CD14-positive monocyte (primary cell): ENCODE data around the gene SLC66A3. TPM values are rescaled to one million over a fixed set of nuclear protein-coding genes. Genes with fewer than 3 reads are reported as not detected.

ENCODE experiments used
- DNase-seq, 3 donors: peaks; one replicate each; pipeline ENCODE4 v3.0.0-alpha.2; 2011 to 2022
- H2AFZ ChIP-seq: 2 replicates; pipeline ENCODE4 v1.6.0; 2012; ENCODE audit warnings: mild to moderate bottlenecking, low read depth, low read length, inconsistent platforms; ENCODE audit not compliant: insufficient read depth, poor library complexity, severe bottlenecking
- H3K27ac ChIP-seq, 2 donors: 1 replicate in 1 of 2; 2 replicates in 1 of 2; pipeline ENCODE4 v1.5.1; 2012 to 2013; ENCODE audit warnings: low read length in 2 of 2, control low read depth in 1 of 2, inconsistent platforms in 1 of 2, low read depth in 1 of 2, mild to moderate bottlenecking in 1 of 2
- H3K27me3 ChIP-seq, 2 donors: one replicate each; pipeline versions ENCODE4 v1.6.0 to v1.6.1; 2011 to 2013; ENCODE audit warnings: low read length in 2 of 2; ENCODE audit not compliant: control insufficient read depth in 2 of 2, insufficient read depth in 2 of 2
- H3K36me3 ChIP-seq, 2 donors: replicated peaks in 1 of 2; 1 replicate in 1 of 2; 2 replicates in 1 of 2; pipeline versions ENCODE4 v1.5.1 to v1.6.1; 2012 to 2013; ENCODE audit warnings: low read length in 2 of 2, control low read depth in 1 of 2, inconsistent platforms in 1 of 2, mild to moderate bottlenecking in 1 of 2; ENCODE audit not compliant: insufficient read depth in 2 of 2, control insufficient read depth in 1 of 2
- H3K4me1 ChIP-seq, 2 donors: 1 replicate in 1 of 2; 2 replicates in 1 of 2; pipeline versions ENCODE4 v1.5.1 to v1.6.1; 2012 to 2013; ENCODE audit warnings: low read length in 2 of 2, control low read depth in 1 of 2, inconsistent platforms in 1 of 2, mild to moderate bottlenecking in 1 of 2, moderate library complexity in 1 of 2; ENCODE audit not compliant: insufficient read depth in 2 of 2, control insufficient read depth in 1 of 2
- H3K4me2 ChIP-seq: replicated peaks from 2 replicates; pipeline ENCODE3; 2012; ENCODE audit warnings: low read length, moderate library complexity, mild to moderate bottlenecking; ENCODE audit not compliant: poor library complexity, severe bottlenecking; ENCODE audit errors: extremely low read depth
- H3K4me3 ChIP-seq, 3 experiments: fragments of 200-600 bp in 1 of 3; sonication (generic) in 1 of 3; replicated peaks in 1 of 3; 1 replicate in 2 of 3; 2 replicates in 1 of 3; pipeline ENCODE4 v1.5.1; 2011 to 2013; ENCODE audit warnings: low read length in 3 of 3, mild to moderate bottlenecking in 3 of 3, control low read depth in 2 of 3, low read depth in 2 of 3, inconsistent platforms in 1 of 3, moderate library complexity in 1 of 3
- H3K79me2 ChIP-seq: 2 replicates; pipeline ENCODE4 v1.6.0; 2012; ENCODE audit warnings: mild to moderate bottlenecking, control low read depth, inconsistent platforms, low read length, moderate library complexity; ENCODE audit not compliant: insufficient read depth
- H3K9ac ChIP-seq: 2 replicates; pipeline ENCODE4 v1.6.0; 2017; ENCODE audit warnings: low read length, mild to moderate bottlenecking; ENCODE audit not compliant: insufficient read depth, poor library complexity, severe bottlenecking
- H3K9me3 ChIP-seq, 2 donors: replicated peaks in 1 of 2; 1 replicate in 1 of 2; 2 replicates in 1 of 2; pipeline versions ENCODE4 v1.5.1 to v1.6.1; 2012 to 2013; ENCODE audit warnings: low read length in 2 of 2, control low read depth in 1 of 2; ENCODE audit not compliant: control insufficient read depth in 1 of 2, insufficient read depth in 1 of 2
- H4K20me1 ChIP-seq: 2 replicates; pipeline ENCODE4 v1.6.0; 2012; ENCODE audit warnings: mild to moderate bottlenecking, low read length, control low read depth, moderate library complexity; ENCODE audit not compliant: insufficient read depth
- H3K27ac Mint-ChIP-seq, 7 donors: one replicate each; pipeline ENCODE4 v1.8.0; 2020; ENCODE audit warnings: mild to moderate bottlenecking in 7 of 7, mixed read lengths in 7 of 7, moderate library complexity in 6 of 7, inconsistent platforms in 2 of 7
- H3K27me3 Mint-ChIP-seq, 3 donors: one replicate each; pipeline ENCODE4 v1.8.0; 2021 to 2022; ENCODE audit warnings: low read depth in 3 of 3, mild to moderate bottlenecking in 3 of 3, mixed read lengths in 3 of 3, moderate library complexity in 3 of 3, inconsistent platforms in 1 of 3
- H3K36me3 Mint-ChIP-seq, 2 donors: one replicate each; pipeline ENCODE4 v1.8.0; 2020; ENCODE audit warnings: mixed read lengths in 2 of 2, inconsistent platforms in 1 of 2, mild to moderate bottlenecking in 1 of 2
- H3K4me1 Mint-ChIP-seq: one replicate; pipeline ENCODE4 v1.8.0; 2020; ENCODE audit warnings: mild to moderate bottlenecking, mixed read lengths
- H3K4me3 Mint-ChIP-seq, 2 donors: one replicate each; pipeline ENCODE4 v1.8.0; 2020; ENCODE audit warnings: mild to moderate bottlenecking in 2 of 2, mixed read lengths in 2 of 2, moderate library complexity in 1 of 2
- H3K9me3 Mint-ChIP-seq, 7 donors: one replicate each; pipeline ENCODE4 v1.8.0; 2020 to 2022; ENCODE audit warnings: mixed read lengths in 7 of 7, mild to moderate bottlenecking in 6 of 7, moderate library complexity in 6 of 7, inconsistent platforms in 2 of 7
- WGBS: methylation state at CpG from one replicate; pipeline ENCODE4 v1.1.5; 2013; ENCODE audit warnings: missing lambda C conversion rate; ENCODE audit not compliant: insufficient coverage; 5-methylcytosine and 5-hydroxymethylcytosine counted together
- intact Hi-C, 2 donors: fragments of 100-400 bp; cut with micrococcal nuclease; formaldehyde crosslinking; loops; one replicate each; pipeline versions ENCODE4 v1.15.0 to v1.15.1; 2023
- polyA plus RNA-seq, 3 donors: library from polyadenylated mRNA; depleted of rRNA in 1 of 3; unstranded in 2 of 3; stranded (reverse) in 1 of 3; fragments of 300-500 nt in 2 of 3; fragments of >200 nt in 1 of 3; fragmentation: Illumina TruSeq in 2 of 3; gene quantifications; 1 replicate in 2 of 3; 2 replicates in 1 of 3; pipeline ENCODE4 v1.2.3, GENCODE V29; 2012 to 2021
- TF ChIP-seq, protein P1 (sequence below): fragments of 200-600 bp; IDR thresholded peaks from one replicate; pipeline ENCODE4 v1.8.0; 2022; ENCODE audit warnings: antibody characterized with exemption, mild to moderate bottlenecking

The SLC66A3 gene
- polyA plus RNA-seq, 3 donors, result 51.8 to 188 (median 169) TPM

DNA sequence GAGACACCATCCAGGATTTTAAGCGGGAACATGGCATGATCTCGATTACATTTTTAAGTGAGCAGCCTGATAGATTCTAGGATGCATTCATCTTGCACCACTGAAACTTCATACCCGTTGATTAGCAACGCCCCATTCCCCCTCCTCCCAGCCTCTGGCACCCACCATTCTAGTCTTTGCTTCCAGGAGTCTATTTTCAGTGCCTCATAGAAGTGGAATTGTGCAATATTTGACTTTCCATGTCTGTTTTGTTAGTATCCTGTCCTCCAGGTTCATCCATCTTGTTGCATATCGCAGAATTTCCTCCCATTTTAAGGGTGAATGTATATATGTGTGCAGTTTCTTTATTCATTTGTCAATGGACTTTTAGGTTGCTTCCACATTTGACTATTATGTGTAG is 20.9 kb upstream of the SLC66A3 start:
- Histone ChIP-seq H3K4me1 (peaks cover 24 to 27% of the 10 kb centered on the region in 2 donors), H3K36me3 (no peaks in the 10 kb centered on the region), H3K27ac (no peak overlapping the region), H3K9me3 (no peaks in the 10 kb centered on the region), H4K20me1 (no peaks in the 10 kb centered on the region), H3K27me3 (peaks cover 0 to 18% of the 10 kb centered on the region in 2 donors), H3K79me2 (no peaks in the 10 kb centered on the region), H2AFZ (peak overlapping the region; percentile 96), H3K4me3 (no peak overlapping the region), H3K9ac (no peak overlapping the region), H3K4me2 (no peak overlapping the region)
- WGBS, result 97% methylated on average over 4 of the region's 5 CpGs
- intact Hi-C loops, result loop anchor here in 1 of 2 donors (5.0 kb wide), 2 partner anchors 313 to 448 kb away; no protein-coding TSS in a partner anchor
- H3K36me3 Mint-ChIP-seq, result no peaks in the 10 kb centered on the region
- TF ChIP-seq, protein P1, sequence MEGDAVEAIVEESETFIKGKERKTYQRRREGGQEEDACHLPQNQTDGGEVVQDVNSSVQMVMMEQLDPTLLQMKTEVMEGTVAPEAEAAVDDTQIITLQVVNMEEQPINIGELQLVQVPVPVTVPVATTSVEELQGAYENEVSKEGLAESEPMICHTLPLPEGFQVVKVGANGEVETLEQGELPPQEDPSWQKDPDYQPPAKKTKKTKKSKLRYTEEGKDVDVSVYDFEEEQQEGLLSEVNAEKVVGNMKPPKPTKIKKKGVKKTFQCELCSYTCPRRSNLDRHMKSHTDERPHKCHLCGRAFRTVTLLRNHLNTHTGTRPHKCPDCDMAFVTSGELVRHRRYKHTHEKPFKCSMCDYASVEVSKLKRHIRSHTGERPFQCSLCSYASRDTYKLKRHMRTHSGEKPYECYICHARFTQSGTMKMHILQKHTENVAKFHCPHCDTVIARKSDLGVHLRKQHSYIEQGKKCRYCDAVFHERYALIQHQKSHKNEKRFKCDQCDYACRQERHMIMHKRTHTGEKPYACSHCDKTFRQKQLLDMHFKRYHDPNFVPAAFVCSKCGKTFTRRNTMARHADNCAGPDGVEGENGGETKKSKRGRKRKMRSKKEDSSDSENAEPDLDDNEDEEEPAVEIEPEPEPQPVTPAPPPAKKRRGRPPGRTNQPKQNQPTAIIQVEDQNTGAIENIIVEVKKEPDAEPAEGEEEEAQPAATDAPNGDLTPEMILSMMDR, result no peak
- H3K27ac Mint-ChIP-seq, result no peak overlapping the region
- DNase-seq, result no peak
- H3K4me3 Mint-ChIP-seq, result no peak overlapping the region
- H3K4me1 Mint-ChIP-seq, result peaks cover 22% of the 10 kb centered on the region
- H3K27me3 Mint-ChIP-seq, result peaks cover 18 to 48% (median 31%) of the 10 kb centered on the region in 3 donors
- H3K9me3 Mint-ChIP-seq, result peaks cover 0 to 3% (median 2%) of the 10 kb centered on the region in 7 donors

DNA sequence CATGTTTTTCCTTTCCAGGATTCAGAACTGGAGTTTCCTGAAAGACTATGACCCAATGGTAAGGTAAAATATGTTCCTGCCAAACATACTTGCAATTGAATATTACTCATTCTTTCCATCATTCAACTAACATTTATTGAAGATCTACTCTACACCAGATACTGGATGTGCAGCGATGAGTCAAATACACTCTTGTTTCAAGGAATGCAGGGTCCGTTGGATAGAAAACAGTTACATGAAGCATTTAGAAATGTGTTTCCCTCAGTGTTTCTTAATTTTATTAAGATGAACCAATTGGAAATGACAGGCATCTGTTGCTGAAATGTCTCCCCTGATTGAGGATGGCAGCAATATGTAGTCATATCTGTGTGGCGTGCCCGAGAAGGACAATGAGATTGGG is 14.8 kb upstream of the SLC66A3 start:
- Mint-ChIP-seq H3K4me3 (no peak overlapping the region), H3K27ac (no peak overlapping the region), H3K9me3 (peaks cover 1 to 4% (median 3%) of the 10 kb centered on the region in 7 donors), H3K4me1 (peaks cover 5% of the 10 kb centered on the region), H3K36me3 (peaks cover 0 to 1% of the 10 kb centered on the region in 2 donors), H3K27me3 (peaks cover 10 to 26% (median 12%) of the 10 kb centered on the region in 3 donors)
- Histone ChIP-seq H3K4me1 (peaks cover 6 to 8% of the 10 kb centered on the region in 2 donors), H3K36me3 (no peaks in the 10 kb centered on the region), H3K27me3 (no peaks in the 10 kb centered on the region), H3K4me3 (no peak overlapping the region), H2AFZ (no peak overlapping the region), H3K27ac (no peak overlapping the region), H3K4me2 (no peak overlapping the region), H3K79me2 (no peaks in the 10 kb centered on the region), H3K9ac (no peak overlapping the region), H4K20me1 (no peaks in the 10 kb centered on the region), H3K9me3 (peaks cover 0 to 2% of the 10 kb centered on the region in 2 donors)
- no peak for DNase-seq
- TF ChIP-seq, protein P1, result no peak
- WGBS, result 71% methylated on average over 1 of the region's 4 CpGs
- intact Hi-C loops, result no loop called here
